ENCODE measurements around the gene KAZN. TPM values are rescaled to one million over a fixed set of nuclear protein-coding genes. Genes with fewer than 3 reads are reported as not detected.
"Not testable (repeated sequence)": the region's sequence is repeated elsewhere in the genome, so short reads cannot be mapped to it uniquely, and the experiment has no call there.

KAZN gene
- total RNA-seq, 1 donor from 2014 or later = 9.6 TPM

GRCh38 chr1:15038232-15039016, 439.9 kb downstream of the KAZN start:
- DNase-seq = no peak

DNA sequence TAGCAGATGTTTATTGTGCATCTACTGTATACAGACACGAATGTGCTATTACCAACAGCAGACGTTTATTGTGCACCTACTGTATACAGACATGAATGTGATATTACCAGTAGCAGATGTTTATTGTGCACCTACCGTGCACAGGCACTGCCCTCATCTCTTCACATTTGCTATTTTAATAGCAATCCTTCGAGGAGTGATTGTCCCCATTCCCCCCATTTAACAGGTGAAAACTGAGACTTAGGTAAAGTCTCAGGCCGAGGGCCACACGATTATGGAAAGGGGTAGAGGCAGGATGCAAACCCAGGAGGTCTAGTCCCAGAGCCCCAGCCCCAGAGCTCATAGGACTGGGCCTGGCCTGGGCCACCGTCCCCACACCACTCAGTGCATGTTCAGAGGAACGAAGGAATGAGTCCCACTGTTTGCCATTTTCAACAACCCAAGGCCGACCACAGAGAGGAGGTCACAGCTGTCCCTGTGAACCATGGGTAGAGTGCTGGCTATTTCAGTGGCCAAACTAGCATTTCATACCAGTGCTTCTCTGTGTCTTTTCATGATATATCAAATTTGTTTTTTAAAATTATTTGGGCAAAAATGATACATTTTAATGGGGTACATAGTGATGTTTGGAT, 440.6 kb downstream of the KAZN start:
- no peak for DNase-seq

DNA sequence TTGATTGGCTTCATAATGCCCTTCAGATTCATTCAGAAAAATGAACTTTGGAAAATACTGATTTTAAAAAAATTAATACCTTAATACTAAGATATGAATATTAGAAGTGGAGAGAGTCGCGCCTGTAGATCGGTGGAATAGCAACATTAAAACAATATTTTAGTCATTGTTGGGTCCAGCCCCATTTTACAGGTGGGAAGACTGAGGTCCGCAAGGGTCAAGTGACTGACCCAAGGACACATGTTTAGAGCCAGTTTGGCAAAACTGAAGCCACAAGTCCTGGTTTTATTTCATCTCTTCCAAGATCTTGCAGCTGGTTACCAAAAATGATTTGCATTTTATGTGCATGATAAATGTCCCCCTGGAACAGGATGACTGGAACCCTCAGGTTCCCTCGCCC, 441.4 kb downstream of the KAZN start:
- DNase-seq = no peak

DNA sequence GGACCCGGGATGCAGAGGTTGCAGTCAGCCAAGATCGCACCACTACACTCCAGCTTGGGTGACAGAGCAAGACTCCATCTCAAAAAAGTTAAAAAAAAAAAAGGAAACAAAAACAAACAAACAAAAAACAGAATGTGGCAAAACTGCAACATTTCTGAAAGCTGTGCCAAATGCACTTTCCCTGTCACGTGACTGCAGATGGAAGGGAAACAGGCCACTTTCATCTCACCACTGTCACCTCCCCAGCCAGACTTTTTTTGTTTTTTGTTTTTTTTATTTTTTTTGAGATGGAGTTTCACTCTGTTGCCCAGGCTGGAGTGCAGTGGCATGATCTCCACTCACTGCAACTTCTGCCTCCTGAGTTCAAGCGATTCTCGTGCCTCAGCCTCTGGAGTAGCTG, 442.2 kb downstream of the KAZN start:
- not testable (repeated sequence) for DNase-seq

- DNase-seq = no peak
Observed at GRCh38 chr1:15042866-15043265, 444.4 kb downstream of the KAZN start.

DNA sequence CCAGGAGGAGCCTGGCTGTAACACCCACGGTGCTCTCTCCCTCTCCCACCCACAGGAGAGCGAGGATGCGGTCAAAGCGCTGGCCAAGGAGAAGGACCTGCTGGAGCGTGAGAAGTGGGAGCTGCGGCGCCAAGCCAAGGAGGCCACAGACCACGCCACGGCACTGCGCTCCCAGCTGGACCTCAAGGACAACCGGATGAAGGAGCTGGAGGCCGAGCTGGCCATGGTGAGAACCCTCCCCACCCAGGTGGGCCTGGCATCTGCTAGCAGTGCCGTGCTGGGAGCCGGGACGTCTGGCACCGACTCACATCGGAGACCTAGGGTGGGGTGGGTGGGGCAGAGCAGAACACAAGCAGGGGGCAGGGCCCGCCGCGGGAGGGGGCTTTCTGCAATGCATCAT, 445.4 kb downstream of the KAZN start:
- no peak for DNase-seq

DNA sequence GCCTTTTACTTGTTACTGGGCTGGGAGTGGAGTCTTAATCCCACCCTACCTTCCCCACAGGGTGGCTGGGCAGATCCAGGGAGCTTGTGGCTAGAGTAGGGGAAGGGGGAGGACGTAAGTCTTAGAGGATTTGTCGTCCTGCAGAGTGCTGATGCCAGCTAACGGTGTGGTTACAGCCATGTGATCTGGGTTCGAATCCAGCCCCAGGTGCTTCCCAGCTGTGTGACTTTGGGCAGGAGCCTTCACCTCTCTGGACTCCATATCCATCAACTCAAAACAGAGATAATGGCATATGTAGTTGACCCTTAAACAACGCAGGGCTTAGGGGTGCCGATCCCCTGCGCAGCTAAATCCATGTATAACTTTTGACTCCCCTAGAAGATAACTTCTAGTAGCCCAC, 446.6 kb downstream of the KAZN start:
- DNase-seq = no peak

- peak; percentile 27 for DNase-seq
Observed at GRCh38 chr1:15046487-15047165, 448.1 kb downstream of the KAZN start.

- no peak for DNase-seq
Observed at GRCh38 chr1:15047237-15047636, 448.8 kb downstream of the KAZN start.

GRCh38 chr1:15048437-15048980, 450.0 kb downstream of the KAZN start:
- DNase-seq = no peak

DNA sequence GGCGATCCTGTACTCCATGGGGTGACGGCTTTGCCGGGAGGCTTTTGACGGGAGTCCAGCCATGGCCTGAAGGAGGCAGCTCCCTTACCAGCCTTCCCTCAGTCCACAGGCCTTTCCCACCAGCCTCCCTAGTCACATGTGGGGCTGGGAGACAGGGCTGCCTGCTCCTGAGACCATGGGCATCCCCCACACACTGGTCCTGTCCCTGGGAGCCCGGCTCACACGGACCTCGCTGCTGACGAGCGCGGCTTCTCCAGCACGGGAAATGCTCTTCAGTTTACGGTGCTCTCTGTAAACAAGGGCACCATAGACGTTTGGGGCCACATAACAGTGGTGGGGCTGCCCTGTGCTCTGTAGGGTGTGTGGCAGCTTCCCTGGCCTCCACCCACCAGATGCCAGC, 450.6 kb downstream of the KAZN start:
- DNase-seq = no peak

DNA sequence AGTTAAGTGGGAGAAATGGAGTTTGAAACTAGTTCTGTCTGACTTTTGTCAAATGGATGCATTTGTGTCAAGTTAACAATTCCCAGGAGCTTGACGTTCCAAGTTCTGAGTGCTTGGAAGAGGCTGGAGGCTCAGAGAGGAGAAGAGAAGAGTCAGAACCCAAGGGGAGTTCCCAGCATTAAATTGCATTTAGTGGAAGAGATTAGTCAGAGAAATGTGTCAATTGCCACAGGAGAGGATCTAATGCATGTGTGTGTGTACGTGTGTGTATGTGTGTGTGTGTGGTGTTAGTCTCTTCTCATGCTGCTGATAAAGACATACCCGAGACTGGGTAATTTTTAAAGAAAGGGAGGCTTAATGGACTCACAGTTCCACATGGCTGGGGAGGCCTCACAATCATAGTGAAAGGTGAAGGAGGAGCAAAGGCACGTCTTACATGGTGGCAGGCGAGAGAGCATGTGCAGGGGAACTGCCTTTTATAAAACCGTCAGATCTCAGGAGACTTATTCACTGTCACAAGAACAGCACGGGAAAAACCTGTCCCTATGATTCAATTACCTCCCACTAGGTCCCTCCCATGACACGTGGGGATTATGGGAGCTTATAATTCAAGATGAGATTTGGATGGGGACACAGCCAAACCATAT, 453.5 kb downstream of the KAZN start:
- no peak for DNase-seq

- no peak for DNase-seq
Observed at GRCh38 chr1:15053153-15053552, 454.7 kb downstream of the KAZN start.

DNA sequence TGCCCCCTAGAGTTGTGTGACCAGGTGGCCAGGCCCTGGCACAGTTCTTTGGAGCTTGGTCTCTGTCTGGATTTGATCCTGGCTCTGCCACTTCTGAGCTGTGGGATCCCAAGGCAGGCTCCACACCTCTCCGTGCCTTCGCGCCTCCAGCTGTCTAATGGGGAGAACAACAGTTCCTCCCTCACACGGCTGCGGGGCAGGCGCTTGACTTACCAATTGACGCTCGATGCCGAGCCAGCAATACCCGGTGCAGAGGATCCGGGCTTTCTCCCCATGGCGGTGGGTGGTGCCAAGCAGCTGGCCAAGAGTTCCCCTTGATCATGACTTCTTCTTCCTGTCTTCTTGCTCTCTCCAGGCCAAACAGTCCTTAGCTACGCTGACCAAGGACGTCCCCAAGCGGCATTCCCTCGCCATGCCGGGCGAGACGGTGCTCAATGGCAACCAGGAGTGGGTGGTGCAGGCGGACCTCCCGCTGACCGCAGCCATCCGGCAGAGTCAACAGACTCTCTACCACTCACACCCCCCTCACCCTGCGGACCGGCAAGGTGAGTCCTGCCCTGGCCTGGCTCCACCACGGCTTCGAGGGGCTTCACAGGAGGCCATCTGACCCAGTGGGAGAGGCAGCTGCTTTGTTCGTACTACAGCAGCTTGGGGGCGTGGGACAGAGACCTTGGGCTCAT, 457.4 kb downstream of the KAZN start:
- no peak for DNase-seq

DNA sequence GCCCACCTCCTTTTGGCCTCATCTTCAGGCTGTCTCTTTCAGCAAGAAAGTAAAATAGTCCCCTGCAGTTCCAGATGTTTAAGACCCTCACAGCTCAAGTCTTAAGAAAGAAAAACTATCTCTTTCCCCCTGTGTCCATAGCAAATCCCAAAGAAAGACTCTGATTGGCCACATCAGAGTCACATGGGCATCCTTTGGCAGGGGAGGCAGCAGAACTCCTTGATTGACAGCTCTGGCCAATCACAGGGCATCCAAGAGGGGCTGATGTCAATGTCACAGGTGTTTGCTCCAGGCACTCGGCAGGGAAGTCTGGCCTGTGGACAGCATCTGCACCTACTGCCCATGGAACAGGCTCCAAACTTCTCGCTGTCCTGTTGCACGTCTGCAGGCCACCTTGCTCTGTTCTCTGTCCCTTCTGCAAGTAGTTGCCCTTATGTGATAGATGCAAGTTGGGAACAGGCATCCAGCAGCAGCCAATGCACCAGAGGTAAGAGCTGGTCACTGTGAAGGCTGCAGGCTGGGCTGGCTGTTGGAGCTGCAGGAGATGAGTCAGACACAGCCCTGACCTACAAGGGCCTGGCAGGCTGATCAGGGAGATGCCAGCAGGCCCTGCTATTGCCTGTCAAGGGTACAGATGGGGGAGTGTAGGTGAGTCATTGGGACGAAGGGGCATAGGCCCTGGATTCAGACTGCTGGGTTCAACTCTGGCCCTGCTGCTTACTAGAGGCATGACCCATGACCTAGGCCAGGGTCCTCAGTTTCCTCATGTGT, 458.2 kb downstream of the KAZN start:
- DNase-seq = no peak

GRCh38 chr1:15057834-15058233, 459.3 kb downstream of the KAZN start:
- no peak for DNase-seq

GRCh38 chr1:15058261-15058660, 459.8 kb downstream of the KAZN start:
- no peak for DNase-seq

- no peak for DNase-seq
Observed at GRCh38 chr1:15060104-15060503, 461.6 kb downstream of the KAZN start.

DNA sequence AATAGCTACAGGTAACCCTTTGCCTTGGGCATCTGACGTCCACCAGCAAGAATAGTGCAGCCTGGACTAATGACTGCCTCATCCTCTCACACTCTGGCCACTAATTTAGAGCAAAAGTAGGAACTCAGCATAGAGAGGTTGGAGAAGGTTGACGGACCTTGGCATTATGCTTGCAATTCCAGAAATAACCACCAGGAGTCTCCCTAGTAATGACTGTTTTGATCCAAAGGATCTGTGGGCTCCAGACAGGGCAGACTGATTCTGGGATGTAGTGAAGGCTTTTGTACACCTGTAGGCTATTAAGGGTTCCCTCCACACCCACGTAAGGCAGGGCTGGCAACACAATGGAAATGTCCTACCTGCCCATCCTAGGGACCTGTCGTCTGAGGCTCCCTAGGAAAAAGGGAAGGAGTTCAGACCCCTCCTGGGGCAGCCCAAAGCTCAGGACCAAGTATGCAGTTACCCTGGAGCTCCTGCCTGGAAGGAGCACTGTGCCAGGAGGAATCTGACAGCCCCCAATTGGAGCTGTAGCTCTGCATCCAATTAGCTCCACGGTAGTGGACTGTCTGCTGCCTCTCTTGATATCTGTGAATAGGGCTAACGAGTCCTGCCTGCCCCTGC, 464.1 kb downstream of the KAZN start:
- no peak for DNase-seq

DNA sequence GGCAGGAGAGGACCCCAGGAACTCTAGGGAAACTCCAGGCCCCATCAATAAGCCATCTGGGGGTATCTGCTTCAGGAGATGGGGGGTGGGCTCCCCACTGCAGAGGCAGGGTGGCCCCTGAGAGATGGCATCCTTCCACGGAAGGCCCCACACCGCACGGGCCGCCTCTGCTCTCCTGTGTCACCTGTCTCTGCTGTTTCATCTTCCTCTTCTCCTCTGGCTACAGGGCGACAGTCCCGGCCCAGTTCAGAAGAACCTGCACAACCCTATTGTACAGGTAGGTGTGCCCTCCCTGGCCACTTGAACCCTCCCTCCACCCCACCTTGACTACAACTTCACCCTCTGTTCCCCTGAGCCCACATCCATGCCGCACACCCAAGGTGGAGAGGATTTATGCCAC, 464.9 kb downstream of the KAZN start:
- DNase-seq = no peak

- no peak for DNase-seq
Observed at GRCh38 chr1:15063783-15064182, 465.3 kb downstream of the KAZN start.

All from skin of body (tissue), 2 donors.